Central memory CD8-positive, alpha-beta T cell (primary cell): Measurements from ENCODE around the gene OSBPL2.

Source experiments
- ATAC-seq: fragments of 150-1000 bp; cut with Tn5 transposase; replicated peaks from 2 replicates; pipeline ENCODE4 v1.10.0; 2022; ENCODE audit warnings: mild to moderate bottlenecking, moderate FRiP score, moderate number of reproducible peaks; ENCODE audit not compliant: poor library complexity, severe bottlenecking; ENCODE audit errors: extremely low read depth
- DNase-seq, 2 donors: peaks; one replicate each; pipeline ENCODE4 v3.0.0; 2021; ENCODE audit warnings: low spot score in 2 of 2
- H3K27ac Mint-ChIP-seq: one replicate; pipeline ENCODE4 v1.8.0; 2022; ENCODE audit warnings: low read depth, mild to moderate bottlenecking, moderate library complexity, mixed read lengths
- H3K27me3 Mint-ChIP-seq: one replicate; pipeline ENCODE4 v1.8.0; 2022; ENCODE audit warnings: mixed read lengths
- H3K36me3 Mint-ChIP-seq: one replicate; pipeline ENCODE4 v1.8.0; 2022; ENCODE audit warnings: mild to moderate bottlenecking, moderate library complexity, mixed read lengths; ENCODE audit not compliant: insufficient read depth
- H3K4me1 Mint-ChIP-seq: one replicate; pipeline ENCODE4 v1.8.0; 2022; ENCODE audit warnings: mixed read lengths
- H3K4me3 Mint-ChIP-seq: one replicate; pipeline ENCODE4 v1.8.0; 2022; ENCODE audit warnings: mild to moderate bottlenecking, moderate library complexity, mixed read lengths
- H3K9me3 Mint-ChIP-seq: one replicate; pipeline ENCODE4 v1.8.0; 2022; ENCODE audit warnings: mixed read lengths

OSBPL2 gene

DNA sequence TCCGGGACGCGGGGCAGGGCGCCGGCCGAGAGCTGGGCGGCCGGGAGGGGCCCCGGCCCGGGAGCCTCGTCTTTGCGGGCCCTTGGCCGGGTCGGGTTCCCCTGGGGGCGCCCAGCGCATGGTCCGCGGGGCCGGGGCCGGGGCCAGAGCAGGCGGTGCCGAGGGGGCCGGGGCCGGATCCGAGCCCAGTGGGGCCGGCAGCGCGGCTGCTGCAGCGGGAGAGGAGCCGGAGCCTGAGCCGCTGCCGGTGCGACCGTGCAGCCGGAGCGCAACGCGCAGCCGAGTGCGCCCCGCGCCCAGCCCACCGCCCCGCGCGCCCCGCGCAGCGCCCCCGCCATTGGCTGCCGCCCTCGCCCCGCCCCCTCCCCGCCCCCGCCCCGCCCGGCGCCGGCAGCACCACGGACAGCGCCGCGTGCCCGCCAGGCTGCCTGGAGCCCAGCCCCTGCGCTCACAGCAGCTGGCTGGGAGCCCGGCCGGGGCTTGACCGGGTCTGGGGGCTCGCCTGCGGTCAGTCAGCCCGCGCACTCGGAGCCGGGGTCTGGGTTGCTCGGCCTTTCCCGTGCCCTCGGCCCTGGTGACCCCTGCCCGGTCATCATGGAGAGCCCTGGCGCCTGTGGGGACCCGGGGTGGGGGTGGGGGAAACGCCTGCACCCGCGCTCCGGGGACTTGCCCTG is 18.2 kb upstream of the OSBPL2 start, which contains the start of gene HRH3:
Gene HRH3, minus strand, starts transcription at position 287 of the 674 bp plus-strand sequence. CDS start 308 bp downstream, outside the sequence.
- H3K4me1 Mint-ChIP-seq: peaks cover 4% of the 10 kb centered on the region
- peaks cover 2% of the 10 kb centered on the region for H3K36me3 Mint-ChIP-seq
- H3K4me3 Mint-ChIP-seq: peak within 1 kb of the TSS; percentile 54
- H3K27ac Mint-ChIP-seq: no peak within 1 kb of the TSS
- ATAC-seq: peak; percentile 65
- DNase-seq: no peak
- peaks cover 72% of the 10 kb centered on the region for H3K27me3 Mint-ChIP-seq
- H3K9me3 Mint-ChIP-seq: no peaks in the 10 kb centered on the region

DNA sequence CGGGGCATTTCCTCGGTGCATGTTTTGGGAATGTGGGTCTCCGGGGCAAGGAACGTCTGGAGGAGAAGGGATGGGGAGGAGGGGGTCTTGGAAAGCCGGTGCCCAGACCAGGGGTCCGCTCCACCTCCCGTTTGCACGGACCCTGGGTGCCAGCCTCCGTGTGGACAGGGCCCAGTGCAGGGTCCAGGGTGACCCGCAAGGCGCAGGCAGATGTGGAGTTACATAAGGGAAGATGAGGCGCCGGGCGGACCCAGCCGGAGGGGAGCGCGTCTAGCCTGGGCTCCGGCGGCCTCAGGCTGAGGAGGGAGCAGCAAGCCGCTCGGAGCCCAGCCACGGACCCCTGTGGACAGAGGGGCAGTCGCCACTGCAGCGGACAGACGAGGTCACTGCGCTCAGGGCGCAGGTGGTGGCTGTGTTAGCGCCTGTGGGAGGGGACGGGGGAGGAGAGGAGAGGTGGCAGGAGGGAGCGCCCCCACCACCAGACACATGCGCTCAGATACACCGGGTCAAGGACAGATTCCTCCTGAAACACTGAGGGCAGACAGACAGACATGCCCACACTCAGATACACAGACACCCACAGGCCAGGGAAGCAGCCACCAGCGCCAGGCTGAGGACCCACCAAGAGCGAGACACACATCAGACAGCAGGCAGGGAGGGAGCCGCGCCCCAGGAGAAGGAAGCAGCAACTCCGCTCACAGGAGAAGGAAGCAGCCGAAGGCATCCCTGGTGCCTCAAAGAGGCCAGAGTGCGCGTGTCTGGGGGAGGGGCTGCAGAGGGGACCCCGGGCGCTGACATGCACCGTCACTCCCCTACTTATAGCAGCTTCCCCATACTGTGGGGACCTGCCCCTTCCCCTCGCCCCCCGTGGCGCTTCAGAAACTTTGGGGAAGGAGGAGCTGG is 17.4 kb upstream of the OSBPL2 start:
- H3K4me1 Mint-ChIP-seq: peaks cover 4% of the 10 kb centered on the region
- no peak for DNase-seq
- H3K36me3 Mint-ChIP-seq: peaks cover 2% of the 10 kb centered on the region
- H3K9me3 Mint-ChIP-seq: no peaks in the 10 kb centered on the region
- ATAC-seq: no peak
- H3K27ac Mint-ChIP-seq: no peak overlapping the region
- peaks cover 68% of the 10 kb centered on the region for H3K27me3 Mint-ChIP-seq
- no peak overlapping the region for H3K4me3 Mint-ChIP-seq

DNA sequence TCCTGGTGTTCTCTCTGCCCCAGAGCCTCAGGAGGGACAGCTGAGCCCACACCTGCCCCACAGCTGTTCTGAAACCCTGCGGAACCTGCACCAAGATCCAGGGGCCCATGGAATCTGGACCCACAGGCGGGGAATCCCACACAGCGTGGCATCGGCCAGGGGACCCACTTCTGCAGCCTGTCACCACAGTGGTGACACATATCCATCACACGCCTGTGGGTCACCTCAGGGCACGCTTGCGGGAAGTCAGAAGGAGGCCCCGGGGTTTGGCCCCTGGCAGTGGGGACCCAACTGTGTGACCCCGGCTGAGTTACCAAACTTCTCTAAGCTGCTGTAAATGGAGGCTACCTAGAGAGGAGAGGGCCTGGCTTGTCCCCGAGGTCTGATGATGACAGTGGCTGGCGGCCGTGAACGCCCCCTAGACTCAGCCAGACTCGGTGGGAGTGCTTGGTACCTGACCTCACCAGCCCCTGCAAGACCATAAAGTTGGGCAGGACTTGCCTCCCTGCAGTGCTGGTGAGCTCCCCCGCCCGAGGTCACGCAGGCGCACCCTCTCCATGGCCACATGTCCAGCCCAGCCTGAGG is 16.0 kb upstream of the OSBPL2 start:
- peaks cover 73% of the 10 kb centered on the region for H3K27me3 Mint-ChIP-seq
- no peak overlapping the region for H3K4me3 Mint-ChIP-seq
- no peak overlapping the region for H3K27ac Mint-ChIP-seq
- no peaks in the 10 kb centered on the region for H3K9me3 Mint-ChIP-seq
- H3K36me3 Mint-ChIP-seq: peaks cover 2% of the 10 kb centered on the region
- peaks cover 4% of the 10 kb centered on the region for H3K4me1 Mint-ChIP-seq
- no peak for ATAC-seq
- no peak for DNase-seq

DNA sequence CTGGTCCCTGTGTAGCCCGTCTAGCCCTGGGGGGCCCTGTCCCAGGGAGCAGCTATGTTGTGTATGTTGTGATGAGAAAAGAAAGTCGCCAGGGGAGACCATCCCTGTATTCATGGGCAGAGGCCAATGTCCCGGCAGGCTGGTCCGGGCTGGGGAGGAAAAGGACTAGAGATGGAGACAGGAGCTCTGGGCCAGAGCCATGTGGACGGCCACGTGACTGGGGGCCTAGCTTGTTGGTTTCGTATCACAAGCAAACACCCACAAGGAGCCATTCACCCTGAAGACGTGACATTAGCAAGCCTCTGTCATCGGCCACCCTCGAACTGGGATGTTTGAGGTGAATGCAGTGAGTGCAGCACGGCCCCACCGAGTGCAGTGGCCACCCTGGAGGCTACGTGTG is 15.3 kb upstream of the OSBPL2 start:
- DNase-seq (no peak), ATAC-seq (no peak)
- Mint-ChIP-seq H3K4me1 (peaks cover 4% of the 10 kb centered on the region), H3K4me3 (no peak overlapping the region), H3K27ac (no peak overlapping the region), H3K36me3 (peaks cover 2% of the 10 kb centered on the region), H3K9me3 (no peaks in the 10 kb centered on the region), H3K27me3 (peaks cover 69% of the 10 kb centered on the region)

DNA sequence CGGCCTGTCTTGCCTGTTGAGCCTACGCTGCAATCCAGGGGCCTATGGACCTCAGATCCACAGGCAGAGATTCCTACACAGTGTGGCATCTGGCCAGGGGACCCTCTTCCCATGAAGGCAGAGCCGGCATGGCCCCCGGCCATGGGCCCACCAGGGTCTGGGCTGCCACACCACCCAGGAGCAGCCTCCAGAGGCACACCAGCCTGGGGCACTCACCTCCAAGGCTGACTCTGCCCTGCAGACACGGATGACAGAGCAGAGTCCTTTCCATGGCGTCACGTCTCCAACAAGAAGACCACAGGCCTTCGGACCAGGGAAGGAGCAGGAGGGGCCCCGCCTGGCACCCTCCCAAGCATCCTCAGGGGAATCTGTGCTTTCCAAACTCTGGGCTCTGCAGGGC is 14.8 kb upstream of the OSBPL2 start:
- DNase-seq (no peak), ATAC-seq (no peak)
- Mint-ChIP-seq H3K27me3 (peaks cover 67% of the 10 kb centered on the region), H3K4me1 (peaks cover 4% of the 10 kb centered on the region), H3K4me3 (no peak overlapping the region), H3K9me3 (no peaks in the 10 kb centered on the region), H3K27ac (no peak overlapping the region), H3K36me3 (peaks cover 2% of the 10 kb centered on the region)

DNA sequence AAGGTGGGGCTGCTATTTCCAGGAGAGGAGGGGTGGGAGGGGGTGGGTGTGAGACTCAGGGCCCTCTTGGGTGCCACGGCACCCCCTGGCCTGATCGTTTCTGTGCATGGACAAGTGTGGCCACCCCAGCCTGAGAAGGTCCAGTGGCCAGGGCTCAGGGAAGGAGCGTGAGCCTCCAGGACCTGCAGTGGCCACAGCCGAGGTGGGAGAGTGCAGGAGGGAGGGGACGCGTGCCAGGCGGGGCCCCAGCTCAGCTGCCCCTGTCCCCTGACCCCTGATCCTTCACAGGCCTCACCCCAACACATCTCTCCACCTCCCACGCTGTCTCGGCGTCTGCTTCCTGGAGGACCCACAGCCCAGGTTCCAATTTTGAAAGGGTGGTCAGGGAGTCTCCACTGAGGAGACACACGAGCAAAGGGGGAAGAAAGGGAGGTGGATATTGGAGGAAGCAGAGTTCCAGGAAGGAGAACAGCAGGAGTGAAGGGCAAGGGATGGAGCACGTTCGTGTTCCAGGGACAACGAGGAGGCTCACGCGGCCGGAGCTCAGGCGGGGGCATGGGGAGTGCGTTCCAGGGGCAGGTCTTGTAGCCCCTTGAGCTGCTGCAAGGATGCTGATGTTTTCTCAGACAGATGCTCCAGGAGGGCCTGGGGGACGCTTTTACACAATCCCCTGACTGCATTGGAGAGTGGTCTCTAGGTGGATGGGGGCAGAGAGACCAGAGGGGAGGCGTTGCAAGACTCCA is 14.0 kb upstream of the OSBPL2 start:
- Mint-ChIP-seq H3K27me3 (peaks cover 60% of the 10 kb centered on the region), H3K4me3 (no peak overlapping the region)
- ATAC-seq: no peak

DNA sequence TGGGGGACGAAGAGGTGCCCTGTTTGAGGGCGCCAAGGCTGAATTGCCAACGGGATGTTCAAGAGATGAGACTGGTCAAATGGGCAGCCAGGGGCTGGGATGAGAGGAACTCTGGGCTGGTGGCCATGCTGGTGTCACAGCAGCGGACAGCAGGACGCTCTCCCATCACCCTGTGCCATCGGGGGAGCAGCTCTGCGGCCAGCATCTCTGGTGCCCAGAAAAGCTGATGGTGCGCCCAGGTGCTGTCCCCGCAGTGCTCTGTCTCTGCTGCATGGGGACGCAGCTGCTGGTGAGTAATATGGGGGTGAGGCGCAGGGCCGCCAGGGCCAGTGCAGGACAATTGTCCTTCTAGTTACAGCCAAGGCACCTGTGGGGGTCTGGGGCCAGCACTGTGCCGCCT is 13.3 kb upstream of the OSBPL2 start:
- Mint-ChIP-seq H3K27ac (no peak overlapping the region), H3K4me3 (no peak overlapping the region), H3K9me3 (no peaks in the 10 kb centered on the region), H3K4me1 (no peaks in the 10 kb centered on the region), H3K36me3 (peaks cover 2% of the 10 kb centered on the region), H3K27me3 (peaks cover 59% of the 10 kb centered on the region)
- ATAC-seq (no peak), DNase-seq (no peak)

More for the DNA sequence above, 14.0 kb upstream of the OSBPL2 start:
- no peaks in the 10 kb centered on the region for H3K9me3 Mint-ChIP-seq
- peaks cover 2% of the 10 kb centered on the region for H3K36me3 Mint-ChIP-seq
- H3K27ac Mint-ChIP-seq: no peak overlapping the region
- DNase-seq: no peak
- H3K4me1 Mint-ChIP-seq: peaks cover under 1% of the 10 kb centered on the region

DNA sequence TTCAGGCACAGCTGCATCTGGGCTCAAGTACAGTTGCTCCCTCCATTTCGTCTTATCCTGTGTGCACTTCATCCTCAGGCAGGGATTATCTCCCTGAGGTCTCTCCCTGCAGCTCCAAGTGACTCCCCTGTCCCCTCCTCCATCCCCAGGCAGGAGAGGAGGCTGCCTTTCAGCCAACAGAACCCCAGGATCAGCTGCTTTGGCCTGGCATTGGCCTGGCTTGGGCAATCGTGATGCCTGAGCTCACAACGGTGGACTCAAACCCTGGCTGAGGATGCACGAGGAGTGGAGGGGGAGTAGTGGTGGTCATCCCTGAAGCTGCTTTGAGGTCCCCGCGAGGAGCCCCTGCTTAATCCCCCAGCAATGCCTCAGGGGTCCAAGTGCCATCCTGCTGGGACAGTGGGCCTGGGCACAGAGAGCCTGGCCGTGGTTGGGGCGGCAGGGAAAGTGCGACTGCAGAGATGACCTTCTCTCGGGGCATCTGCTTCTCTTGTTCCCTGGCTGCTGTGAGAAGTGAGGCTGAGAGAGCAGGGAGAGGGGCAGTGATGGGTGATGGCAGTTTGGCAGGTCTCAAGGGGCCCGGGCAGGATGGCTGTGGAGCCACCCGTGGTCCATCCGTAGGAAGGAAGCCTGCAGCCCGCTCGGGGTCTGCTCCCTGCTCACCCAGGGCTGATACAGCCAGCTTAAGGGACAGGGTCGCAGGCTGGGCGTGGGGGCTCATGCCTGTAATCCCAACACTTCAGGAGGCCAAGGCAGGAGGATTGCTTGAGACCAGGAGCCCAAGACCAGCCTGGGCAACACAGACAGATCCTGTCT is 12.3 kb upstream of the OSBPL2 start:
- ATAC-seq (no peak), DNase-seq (no peak)
- Mint-ChIP-seq H3K27me3 (peaks cover 54% of the 10 kb centered on the region), H3K4me3 (no peak overlapping the region), H3K9me3 (no peaks in the 10 kb centered on the region), H3K36me3 (peaks cover 2% of the 10 kb centered on the region), H3K4me1 (no peaks in the 10 kb centered on the region), H3K27ac (no peak overlapping the region)

DNA sequence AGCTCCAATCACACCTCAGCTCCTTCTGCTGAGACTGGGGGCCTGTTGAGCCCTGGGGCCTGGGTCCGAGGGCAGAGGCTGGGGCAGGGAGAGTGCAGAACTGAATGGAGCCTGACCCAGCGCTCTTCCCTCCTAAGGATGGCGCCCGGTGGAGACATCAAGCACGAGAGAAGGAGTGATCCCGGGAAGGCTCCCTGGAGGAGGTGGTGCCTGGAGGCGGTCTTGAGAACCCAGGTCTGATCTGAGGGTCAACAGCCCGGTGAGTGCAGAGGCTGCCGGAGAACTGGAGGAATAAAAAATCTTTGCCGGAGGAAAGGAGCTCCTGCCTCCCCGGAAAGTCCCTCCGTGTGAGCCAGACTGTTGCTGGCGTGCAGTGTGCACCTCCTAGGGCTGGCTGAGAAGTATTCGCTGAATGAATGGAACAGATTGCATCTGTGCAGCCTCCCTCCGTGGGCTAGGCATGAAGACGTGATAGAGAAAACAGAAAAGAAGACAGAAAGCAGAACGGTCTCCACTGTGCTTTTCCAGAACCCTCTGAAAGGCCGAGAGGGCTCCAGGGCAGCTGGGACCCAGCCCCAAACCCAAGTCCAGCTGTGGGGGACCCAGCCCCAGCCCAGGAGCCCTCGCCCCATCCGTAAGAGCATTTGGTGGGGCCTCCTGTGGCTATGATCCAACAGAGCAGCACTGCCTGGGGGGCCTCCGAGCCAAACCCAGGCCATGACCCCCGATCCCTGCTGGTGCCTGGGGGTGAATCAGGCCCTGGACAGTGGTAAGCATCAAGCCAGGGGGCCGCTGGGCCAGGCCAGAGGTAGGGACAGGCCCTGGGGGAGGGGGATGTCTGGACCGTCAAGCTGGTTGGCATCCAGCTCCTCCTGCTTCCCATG is 11.4 kb upstream of the OSBPL2 start:
- DNase-seq (no peak), ATAC-seq (no peak)
- H3K4me3 Mint-ChIP-seq: no peak overlapping the region
- H3K27me3 Mint-ChIP-seq: peaks cover 45% of the 10 kb centered on the region
- no peaks in the 10 kb centered on the region for H3K36me3 Mint-ChIP-seq
- H3K4me1 Mint-ChIP-seq: no peaks in the 10 kb centered on the region
- no peak overlapping the region for H3K27ac Mint-ChIP-seq
- no peaks in the 10 kb centered on the region for H3K9me3 Mint-ChIP-seq

DNA sequence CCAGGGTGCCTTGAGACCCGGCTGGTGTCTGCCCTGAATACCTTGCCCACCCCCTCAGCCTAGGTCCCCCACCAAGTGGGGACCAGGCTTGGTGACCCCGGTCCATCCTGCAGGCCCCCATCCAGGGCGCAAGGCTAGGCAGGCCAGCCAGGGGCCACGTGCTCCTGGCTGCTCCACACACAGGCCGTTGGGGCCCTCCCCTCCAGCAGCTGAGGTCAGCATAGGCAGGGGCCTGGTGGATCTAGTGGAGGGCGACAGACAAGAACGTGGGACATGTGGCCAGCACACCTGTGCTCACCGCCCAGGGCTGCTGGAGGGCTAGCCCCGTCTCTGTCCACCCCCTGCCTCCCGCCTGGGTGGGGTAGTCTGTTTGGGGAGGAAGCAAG is 10.7 kb upstream of the OSBPL2 start:
- DNase-seq (no peak), ATAC-seq (no peak)
- Mint-ChIP-seq H3K36me3 (no peaks in the 10 kb centered on the region), H3K27me3 (peaks cover 39% of the 10 kb centered on the region), H3K27ac (no peak overlapping the region), H3K4me3 (no peak overlapping the region), H3K9me3 (no peaks in the 10 kb centered on the region), H3K4me1 (no peaks in the 10 kb centered on the region)
